ENCODE measurements around the gene ATG4D. TPM values are rescaled to one million over a fixed set of nuclear protein-coding genes. Genes with fewer than 3 reads are reported as not detected.
"Not testable (repeated sequence)": the region's sequence is repeated elsewhere in the genome, so short reads cannot be mapped to it uniquely, and the experiment has no call there.

The ATG4D gene
- total RNA-seq, 3 donors from 2014 or later = 13.1 to 18.0 (median 16.1) TPM

DNA sequence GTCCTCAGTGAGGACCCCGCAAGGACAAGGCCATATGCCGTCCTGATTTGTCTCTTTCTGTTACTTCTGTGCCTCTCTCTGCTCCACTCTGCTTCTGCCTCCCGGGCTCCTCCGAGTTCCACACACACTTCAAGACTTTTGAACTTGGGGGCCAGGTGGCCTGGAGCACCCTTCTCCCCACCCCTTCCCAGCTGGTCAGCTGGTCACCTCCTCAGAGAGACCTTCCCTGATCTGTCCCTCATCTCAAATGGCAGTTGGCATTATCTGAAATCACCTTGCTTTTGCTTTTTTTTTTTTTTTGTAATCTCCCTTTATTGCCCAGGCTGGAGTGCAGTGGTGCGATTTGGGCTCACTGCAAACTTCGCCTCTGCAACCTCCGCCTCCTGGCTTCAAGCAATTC lies 24.3 kb upstream of the ATG4D start:
- peaks cover 0 to 8% of the 10 kb centered on the region in 2 donors for H3K27me3 ChIP-seq
- H3K27ac ChIP-seq = no peak overlapping the region
- TF ChIP-seq, protein P1, sequence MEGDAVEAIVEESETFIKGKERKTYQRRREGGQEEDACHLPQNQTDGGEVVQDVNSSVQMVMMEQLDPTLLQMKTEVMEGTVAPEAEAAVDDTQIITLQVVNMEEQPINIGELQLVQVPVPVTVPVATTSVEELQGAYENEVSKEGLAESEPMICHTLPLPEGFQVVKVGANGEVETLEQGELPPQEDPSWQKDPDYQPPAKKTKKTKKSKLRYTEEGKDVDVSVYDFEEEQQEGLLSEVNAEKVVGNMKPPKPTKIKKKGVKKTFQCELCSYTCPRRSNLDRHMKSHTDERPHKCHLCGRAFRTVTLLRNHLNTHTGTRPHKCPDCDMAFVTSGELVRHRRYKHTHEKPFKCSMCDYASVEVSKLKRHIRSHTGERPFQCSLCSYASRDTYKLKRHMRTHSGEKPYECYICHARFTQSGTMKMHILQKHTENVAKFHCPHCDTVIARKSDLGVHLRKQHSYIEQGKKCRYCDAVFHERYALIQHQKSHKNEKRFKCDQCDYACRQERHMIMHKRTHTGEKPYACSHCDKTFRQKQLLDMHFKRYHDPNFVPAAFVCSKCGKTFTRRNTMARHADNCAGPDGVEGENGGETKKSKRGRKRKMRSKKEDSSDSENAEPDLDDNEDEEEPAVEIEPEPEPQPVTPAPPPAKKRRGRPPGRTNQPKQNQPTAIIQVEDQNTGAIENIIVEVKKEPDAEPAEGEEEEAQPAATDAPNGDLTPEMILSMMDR (IDR thresholded peaks at IDR 0.05) = no peak
- no peak for TF ChIP-seq POLR2A (IDR thresholded peaks at IDR 0.05)
- no peak for TF ChIP-seq POLR2AphosphoS5 (IDR thresholded peaks at IDR 0.05)
- DNase-seq (ENCODE audit: low spot score in 2 of 2) = no peak
- H3K4me3 ChIP-seq = no peak overlapping the region
- H3K36me3 ChIP-seq = no peaks in the 10 kb centered on the region
- intact Hi-C loops (cut with DNase I; ENCODE audit: low total_unique reads) = no loop called here
- H3K4me1 ChIP-seq = no peaks in the 10 kb centered on the region
- no peaks in the 10 kb centered on the region for H3K9me3 ChIP-seq

DNA sequence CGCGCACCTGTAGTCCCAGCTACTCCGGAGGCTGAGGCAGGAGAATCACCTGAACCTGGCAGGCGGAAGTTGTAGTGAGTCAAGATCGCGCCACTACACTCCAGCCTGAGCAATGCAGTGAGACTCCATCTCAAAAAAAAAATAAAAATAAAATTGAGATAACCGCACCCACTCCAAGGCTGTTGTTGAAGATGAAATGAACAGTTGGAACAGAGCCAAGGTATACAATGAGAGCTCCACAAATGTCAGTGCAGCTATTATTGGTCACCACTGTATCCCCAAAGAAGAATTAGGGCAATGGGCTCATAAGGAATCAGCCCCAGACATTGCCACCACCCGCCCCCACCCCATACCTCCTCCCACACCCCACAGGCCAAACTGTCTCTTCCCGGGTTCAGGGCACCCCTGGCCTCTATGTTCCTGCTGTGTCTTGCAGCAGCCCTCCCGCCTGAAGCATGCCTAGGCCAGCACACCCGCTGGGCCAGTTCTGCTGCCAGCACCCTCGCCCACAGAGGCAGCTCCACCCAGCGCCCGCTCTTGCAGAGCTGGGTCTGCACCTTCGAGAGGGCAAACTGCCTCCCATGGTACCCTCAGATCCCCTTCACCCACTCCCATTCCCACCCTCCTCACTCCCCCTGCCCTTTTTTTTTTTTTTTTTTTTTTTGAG lies 22.9 kb upstream of the ATG4D start:
- no peak overlapping the region for H3K27ac ChIP-seq
- H3K36me3 ChIP-seq = no peaks in the 10 kb centered on the region
- H3K4me3 ChIP-seq = no peak overlapping the region
- intact Hi-C loops (cut with DNase I; ENCODE audit: low total_unique reads) = no loop called here
- H3K9me3 ChIP-seq = no peaks in the 10 kb centered on the region
- H3K27me3 ChIP-seq = peaks cover 0 to 3% of the 10 kb centered on the region in 2 donors
- H3K4me1 ChIP-seq = no peaks in the 10 kb centered on the region
- DNase-seq (ENCODE audit: low spot score in 2 of 2) = peak in 1 of 2 donors; percentile 53
- TF ChIP-seq POLR2AphosphoS5 (IDR thresholded peaks at IDR 0.05) (no peak), POLR2A (IDR thresholded peaks at IDR 0.05) (no peak)
- TF ChIP-seq, protein P1 (IDR thresholded peaks at IDR 0.05) = no peak

DNA sequence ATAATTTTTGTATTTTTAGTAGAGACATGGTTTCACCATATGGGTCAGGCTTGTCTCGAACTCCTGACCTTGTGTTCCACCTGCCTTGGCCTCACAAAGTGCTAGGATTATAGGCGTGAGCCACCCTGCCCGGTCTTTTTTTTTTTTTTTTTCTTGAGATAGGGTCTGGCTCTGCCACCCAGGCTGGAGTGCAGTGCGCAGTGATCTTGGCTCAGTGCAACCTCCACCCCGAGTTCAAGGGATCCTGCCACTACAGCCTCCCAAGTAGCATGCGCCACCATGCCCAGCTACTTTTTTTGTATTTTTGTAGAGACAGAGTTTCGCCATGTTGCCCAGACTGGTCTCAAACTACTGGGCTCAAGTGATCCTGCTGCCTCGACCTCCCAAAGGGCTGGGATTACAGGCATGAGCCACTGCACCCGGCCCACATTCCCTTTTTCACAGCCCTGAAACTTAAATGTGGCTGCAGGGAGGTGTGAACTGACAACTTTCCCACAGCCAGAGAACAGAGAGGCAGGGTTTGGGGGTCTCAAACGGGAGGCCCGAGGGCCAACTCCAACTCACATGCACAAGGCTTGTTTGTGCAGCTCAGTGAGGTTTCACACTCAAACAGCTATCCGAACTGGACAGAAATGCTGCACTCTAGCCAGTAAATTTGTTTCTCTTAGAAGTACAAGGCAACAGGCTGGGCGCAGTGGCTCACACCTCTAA lies 22.1 kb upstream of the ATG4D start:
- intact Hi-C loops (cut with DNase I; ENCODE audit: low total_unique reads) = no loop called here
- Histone ChIP-seq H3K27ac (no peak overlapping the region), H3K9me3 (no peaks in the 10 kb centered on the region), H3K27me3 (peaks cover 0 to 3% of the 10 kb centered on the region in 2 donors), H3K36me3 (no peaks in the 10 kb centered on the region), H3K4me3 (no peak overlapping the region), H3K4me1 (no peaks in the 10 kb centered on the region)
- DNase-seq (ENCODE audit: low spot score in 2 of 2) = no peak
- TF ChIP-seq, protein P1 (IDR thresholded peaks at IDR 0.05) = no peak
- no peak for TF ChIP-seq POLR2AphosphoS5 (IDR thresholded peaks at IDR 0.05)
- no peak for TF ChIP-seq POLR2A (IDR thresholded peaks at IDR 0.05)

DNA sequence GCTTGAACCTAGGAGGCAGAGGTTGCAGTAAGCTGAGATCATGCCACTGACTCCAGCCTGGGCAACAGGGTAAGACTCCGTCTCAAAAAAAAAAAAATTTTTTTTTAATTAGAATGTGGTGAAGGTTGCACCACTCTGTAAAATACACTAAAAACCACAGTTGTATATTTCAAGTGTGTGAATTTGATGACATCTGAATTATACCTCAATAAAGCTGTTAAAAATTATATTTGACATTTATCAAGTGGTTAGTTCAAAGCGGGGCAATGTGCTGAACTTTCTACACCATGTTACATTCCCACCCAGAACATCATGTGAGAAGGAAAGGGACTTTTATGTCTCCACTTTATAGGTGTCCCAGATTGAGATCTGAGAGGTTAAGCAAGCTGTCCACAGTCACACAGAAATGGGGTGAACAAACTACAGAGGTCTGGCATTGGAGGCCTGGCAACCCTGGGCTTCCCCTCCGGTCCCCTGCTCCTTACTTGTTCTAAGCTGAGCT lies 20.5 kb upstream of the ATG4D start:
- no peak for DNase-seq (ENCODE audit: low spot score in 2 of 2)
- no peaks in the 10 kb centered on the region for H3K4me1 ChIP-seq
- no peaks in the 10 kb centered on the region for H3K9me3 ChIP-seq
- no peaks in the 10 kb centered on the region for H3K36me3 ChIP-seq
- no peaks in the 10 kb centered on the region for H3K27me3 ChIP-seq
- TF ChIP-seq, protein P1 (IDR thresholded peaks at IDR 0.05) = no peak
- TF ChIP-seq POLR2A (IDR thresholded peaks at IDR 0.05) (no peak), POLR2AphosphoS5 (IDR thresholded peaks at IDR 0.05) (no peak)
- H3K4me3 ChIP-seq = no peak overlapping the region
- intact Hi-C loops (cut with DNase I; ENCODE audit: low total_unique reads) = no loop called here
- no peak overlapping the region for H3K27ac ChIP-seq

DNA sequence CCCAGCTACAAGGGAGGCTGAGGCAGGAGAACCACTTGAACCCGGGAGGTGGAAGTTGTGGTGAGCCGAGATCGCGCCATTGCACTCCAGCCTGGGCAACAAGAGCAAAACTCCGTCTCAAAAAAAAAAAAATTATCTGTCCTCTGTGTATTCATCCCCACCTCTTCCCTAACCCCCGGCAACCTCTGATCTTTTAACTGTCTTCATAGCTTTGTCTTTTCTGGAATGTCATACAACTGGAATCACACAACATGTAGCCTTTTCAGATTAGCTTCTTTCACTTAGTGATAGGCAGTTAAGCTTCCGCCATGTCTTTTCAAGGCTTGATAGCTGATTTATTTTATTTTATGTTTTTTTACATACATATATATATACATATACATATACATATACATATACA lies 18.1 kb upstream of the ATG4D start:
- no peaks in the 10 kb centered on the region for H3K9me3 ChIP-seq
- no peak overlapping the region for H3K27ac ChIP-seq
- H3K27me3 ChIP-seq = no peaks in the 10 kb centered on the region
- no peak overlapping the region for H3K4me3 ChIP-seq
- no peak for TF ChIP-seq POLR2A (IDR thresholded peaks at IDR 0.05)
- no peak for TF ChIP-seq POLR2AphosphoS5 (IDR thresholded peaks at IDR 0.05)
- TF ChIP-seq, protein P1 (IDR thresholded peaks at IDR 0.05) = no peak
- DNase-seq (ENCODE audit: low spot score in 2 of 2) = no peak
- H3K4me1 ChIP-seq = no peaks in the 10 kb centered on the region
- intact Hi-C loops (cut with DNase I; ENCODE audit: low total_unique reads) = loop anchor here (5.0 kb wide), 1 partner anchor 458 kb away; no protein-coding TSS in a partner anchor
- no peaks in the 10 kb centered on the region for H3K36me3 ChIP-seq

DNA sequence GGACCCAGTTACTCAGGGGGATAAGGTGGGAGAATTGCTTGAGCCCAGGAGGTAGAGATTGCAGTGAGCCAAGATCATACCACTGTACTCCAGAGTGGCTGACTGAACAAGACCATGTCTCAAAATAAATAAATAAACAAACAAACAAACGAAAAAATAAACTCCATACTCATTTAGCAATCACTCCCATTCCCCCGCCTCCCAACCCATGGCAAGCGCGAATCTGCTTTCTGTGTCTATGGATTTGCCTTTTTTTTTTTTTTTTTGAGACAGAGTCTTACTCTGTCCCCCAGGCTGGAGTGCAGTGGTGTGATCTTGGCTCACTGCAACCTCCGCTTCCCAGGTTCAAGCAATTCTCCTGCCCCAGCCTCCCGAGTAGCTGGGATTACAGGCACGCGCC lies 16.8 kb upstream of the ATG4D start:
- H3K9me3 ChIP-seq; H3K27me3 ChIP-seq; H3K27ac ChIP-seq; DNase-seq (ENCODE audit: low spot score in 2 of 2); H3K4me1 ChIP-seq; H3K36me3 ChIP-seq; H3K4me3 ChIP-seq: not testable (repeated sequence)
- intact Hi-C loops (cut with DNase I; ENCODE audit: low total_unique reads) = loop anchor here (5.0 kb wide), 1 partner anchor 460 kb away; no protein-coding TSS in a partner anchor
